Karpas-422 (cell line): ENCODE measurements around the gene CTNNBIP1. TPM values are rescaled to one million over a fixed set of nuclear protein-coding genes. Genes with fewer than 3 reads are reported as not detected.
A peak's percentile ranks its signal among the peaks of the same experiment; 100 is the strongest.

Source experiments
- DNase-seq: peaks from one replicate; pipeline ENCODE4 v3.0.0-alpha.2; 2015
- H2AFZ ChIP-seq: fragments of 200-600 bp; sonication (generic); 2 replicates; pipeline ENCODE4 v1.6.1; 2014; ENCODE audit warnings: antibody characterized with exemption, low read length, mixed read lengths
- H3K27ac ChIP-seq: fragments of 200-600 bp; sonication (generic); 2 replicates; pipeline ENCODE4 v1.5.1; 2014; ENCODE audit warnings: mild to moderate bottlenecking, low read length, moderate library complexity
- H3K27me3 ChIP-seq: fragments of 200-600 bp; sonication (generic); 2 replicates; pipeline ENCODE4 v1.6.1; 2014; ENCODE audit warnings: low read length, mixed read lengths
- H3K36me3 ChIP-seq: fragments of 200-600 bp; sonication (generic); 2 replicates; pipeline ENCODE4 v1.6.1; 2014; ENCODE audit warnings: low read length, mixed read lengths; ENCODE audit not compliant: insufficient read depth
- H3K4me1 ChIP-seq: fragments of 200-600 bp; sonication (generic); 2 replicates; pipeline ENCODE4 v1.6.1; 2014; ENCODE audit warnings: mild to moderate bottlenecking, low read length, mixed read lengths
- H3K4me2 ChIP-seq: fragments of 200-600 bp; sonication (generic); 2 replicates; pipeline ENCODE4 v1.6.1; 2014; ENCODE audit warnings: low read length, low read depth, mild to moderate bottlenecking; ENCODE audit not compliant: poor library complexity, severe bottlenecking
- H3K4me3 ChIP-seq: fragments of 200-600 bp; sonication (generic); 2 replicates; pipeline ENCODE4 v1.5.1; 2014; ENCODE audit warnings: mild to moderate bottlenecking, antibody characterized with exemption, low read length, mixed read lengths
- H3K79me2 ChIP-seq: fragments of 200-600 bp; sonication (generic); 2 replicates; pipeline ENCODE4 v1.6.1; 2014; ENCODE audit warnings: mild to moderate bottlenecking, low read length, mixed read lengths
- H3K9ac ChIP-seq: fragments of 200-600 bp; sonication (generic); 2 replicates; pipeline ENCODE4 v1.6.0; 2014; ENCODE audit warnings: low read length
- H3K9me2 ChIP-seq: fragments of 200-600 bp; sonication (generic), shearing (Covaris generic); replicated peaks from 2 replicates; pipeline ENCODE4 v1.6.0; 2014; ENCODE audit warnings: mild to moderate bottlenecking, low read length, moderate library complexity; ENCODE audit not compliant: insufficient read depth
- H3K9me3 ChIP-seq: fragments of 300-700, 200-600 bp; sonication (generic); 2 replicates; pipeline ENCODE4 v1.6.1; 2014; ENCODE audit warnings: low read length, mixed read lengths
- H4K20me1 ChIP-seq: fragments of 200-600 bp; sonication (generic); 2 replicates; pipeline ENCODE4 v1.6.1; 2014; ENCODE audit warnings: mild to moderate bottlenecking, antibody characterized with exemption, low read length, low read depth; ENCODE audit not compliant: insufficient read depth
- total RNA-seq: library from RNA; depleted of rRNA; stranded (reverse); fragments of >200 nt; shearing (Covaris generic); gene quantifications from 2 replicates; pipeline ENCODE4 v1.2.3, GENCODE V29; 2014; ENCODE audit warnings: low replicate concordance

The CTNNBIP1 gene
- total RNA-seq, 1 experiment from 2014 or later: 4.2 TPM

- peaks cover 8% of the 10 kb centered on the region for H3K9me3 ChIP-seq
- no peak overlapping the region for H3K4me2 ChIP-seq
- H3K27me3 ChIP-seq: no peaks in the 10 kb centered on the region
- H3K27ac ChIP-seq: no peak overlapping the region
- no peaks in the 10 kb centered on the region for H4K20me1 ChIP-seq
- no peaks in the 10 kb centered on the region for H3K79me2 ChIP-seq
- no peaks in the 10 kb centered on the region for H3K9me2 ChIP-seq
- DNase-seq: no peak
- H2AFZ ChIP-seq: no peak overlapping the region
- H3K9ac ChIP-seq: no peak overlapping the region
- H3K4me1 ChIP-seq: peaks cover 43% of the 10 kb centered on the region
- H3K36me3 ChIP-seq: 0 out of 2 replicates have a peak, but pooled peaks cover 5% of the 10 kb centered on the region
- no peak overlapping the region for H3K4me3 ChIP-seq
Observed at GRCh38 chr1:9852410-9853248, 57.4 kb downstream of the CTNNBIP1 start.

DNA sequence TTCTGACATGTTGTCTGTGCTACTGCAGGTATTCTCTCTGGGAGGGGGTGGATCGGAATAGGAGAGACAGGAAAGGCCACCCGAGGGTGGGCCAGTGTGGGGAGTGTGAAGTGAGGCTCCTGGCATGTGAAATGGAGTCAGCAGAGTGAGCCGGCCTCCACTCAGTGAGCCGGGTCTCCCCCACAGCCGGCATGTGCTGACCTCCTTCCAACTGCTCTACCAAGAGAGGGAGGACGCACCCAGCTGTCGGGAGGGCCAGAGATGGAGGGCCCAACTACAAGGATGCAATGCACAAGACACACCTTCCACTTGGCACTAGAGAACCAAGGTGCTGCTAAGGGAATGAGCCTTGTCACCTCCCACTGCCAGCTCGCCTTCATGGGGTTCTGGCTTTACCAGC lies 58.1 kb downstream of the CTNNBIP1 start:
- H3K4me2 ChIP-seq: peak overlapping the region; percentile 31
- no peaks in the 10 kb centered on the region for H4K20me1 ChIP-seq
- H3K9ac ChIP-seq: no peak overlapping the region
- peaks cover 8% of the 10 kb centered on the region for H3K9me3 ChIP-seq
- H3K27me3 ChIP-seq: no peaks in the 10 kb centered on the region
- 0 out of 2 replicates have a peak, but pooled peaks cover 5% of the 10 kb centered on the region for H3K36me3 ChIP-seq
- no peak for DNase-seq
- H3K27ac ChIP-seq: peak overlapping the region; percentile 21; the same call in 1 of the 2 replicates
- no peaks in the 10 kb centered on the region for H3K79me2 ChIP-seq
- no peaks in the 10 kb centered on the region for H3K9me2 ChIP-seq
- no peak overlapping the region for H3K4me3 ChIP-seq
- peaks cover 47% of the 10 kb centered on the region for H3K4me1 ChIP-seq
- no peak overlapping the region for H2AFZ ChIP-seq

DNA sequence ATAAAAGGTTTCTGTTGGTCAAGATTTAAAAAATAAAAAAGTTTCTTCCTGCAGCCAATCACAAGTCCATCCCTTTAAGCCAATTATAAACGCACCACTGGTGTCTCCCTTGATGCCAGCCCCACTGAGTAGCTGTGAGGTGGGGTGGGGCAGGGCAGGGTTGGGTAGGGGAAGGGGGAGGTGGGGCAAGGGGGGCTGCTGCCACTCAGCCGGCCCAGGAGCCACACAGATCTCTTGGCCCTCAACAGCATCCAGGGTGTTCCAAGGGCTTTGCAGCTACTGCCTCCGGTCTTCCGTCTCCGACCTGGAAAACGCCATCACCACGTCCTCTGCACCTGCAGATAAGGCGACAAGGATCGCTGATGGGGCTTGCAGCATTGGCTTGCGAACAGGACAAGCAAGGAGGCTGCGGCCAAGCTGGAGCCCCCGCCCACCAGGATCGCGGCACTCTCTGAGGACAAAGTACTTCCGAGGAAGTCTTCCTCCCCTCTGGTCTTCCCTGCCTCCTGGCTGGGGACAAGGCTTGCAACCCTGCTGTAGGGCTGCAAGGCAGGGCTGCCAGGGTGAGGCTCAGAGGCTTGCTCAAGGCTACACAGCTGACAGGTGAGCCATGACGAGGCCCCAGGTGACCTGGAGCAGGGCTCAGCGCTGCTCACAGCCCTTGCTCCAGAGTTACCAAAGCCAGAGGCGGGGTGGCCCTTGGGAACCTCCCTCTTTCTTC lies 59.5 kb downstream of the CTNNBIP1 start:
- Histone ChIP-seq H3K4me3 (peak overlapping the region; percentile 57), H3K79me2 (no peaks in the 10 kb centered on the region), H4K20me1 (no peaks in the 10 kb centered on the region), H3K9me3 (peaks cover 8% of the 10 kb centered on the region), H3K4me2 (peak overlapping the region; percentile 76), H3K9me2 (no peaks in the 10 kb centered on the region), H3K4me1 (peaks cover 47% of the 10 kb centered on the region), H3K27ac (peak overlapping the region; percentile 94), H3K9ac (peak overlapping the region; percentile 66), H3K27me3 (no peaks in the 10 kb centered on the region), H3K36me3 (0 out of 2 replicates have a peak, but pooled peaks cover 5% of the 10 kb centered on the region), H2AFZ (peak overlapping the region; percentile 45; the same call in 1 of the 2 replicates)
- no peak for DNase-seq

- H3K36me3 ChIP-seq: 0 out of 2 replicates have a peak, but pooled peaks cover 5% of the 10 kb centered on the region
- H3K9me2 ChIP-seq: no peaks in the 10 kb centered on the region
- peak overlapping the region; percentile 76 for H3K4me2 ChIP-seq
- H3K4me3 ChIP-seq: peak overlapping the region; percentile 39; the same call in 1 of the 2 replicates
- H3K27ac ChIP-seq: peak overlapping the region; percentile 94
- H3K9ac ChIP-seq: peak overlapping the region; percentile 66
- peak overlapping the region; percentile 73; the same call in 1 of the 2 replicates for H2AFZ ChIP-seq
- peaks cover 8% of the 10 kb centered on the region for H3K9me3 ChIP-seq
- no peaks in the 10 kb centered on the region for H4K20me1 ChIP-seq
- no peaks in the 10 kb centered on the region for H3K27me3 ChIP-seq
- no peaks in the 10 kb centered on the region for H3K79me2 ChIP-seq
- peaks cover 47% of the 10 kb centered on the region for H3K4me1 ChIP-seq
- DNase-seq: peak; percentile 95
Observed at GRCh38 chr1:9849691-9850441, 60.2 kb downstream of the CTNNBIP1 start.

DNA sequence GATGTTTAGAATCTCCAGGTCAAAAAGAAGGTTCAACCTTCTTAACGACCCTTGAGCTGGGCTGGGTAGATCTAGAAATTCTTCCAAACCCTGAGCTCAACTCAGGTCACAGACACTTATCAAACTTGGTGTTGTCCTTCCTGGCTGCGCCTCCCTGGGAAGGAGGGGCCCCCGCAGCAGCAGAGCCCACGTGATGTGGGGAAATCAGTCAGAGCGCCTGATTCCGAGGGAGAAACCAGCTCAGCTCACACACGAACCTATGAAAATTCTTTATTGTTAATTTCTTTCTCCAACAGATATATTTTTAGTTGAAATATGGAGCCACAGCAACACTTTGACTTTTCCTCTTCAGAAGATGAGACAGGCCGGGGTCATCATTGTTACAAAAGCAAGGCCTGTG lies 62.0 kb downstream of the CTNNBIP1 start:
- no peaks in the 10 kb centered on the region for H3K9me2 ChIP-seq
- peaks cover under 1% of the 10 kb centered on the region; the same call in 1 of the 2 replicates for H3K9me3 ChIP-seq
- H3K27ac ChIP-seq: no peak overlapping the region; the same call in 1 of the 2 replicates
- 0 out of 2 replicates have a peak, but pooled peaks cover under 1% of the 10 kb centered on the region for H3K36me3 ChIP-seq
- H2AFZ ChIP-seq: no peak overlapping the region
- no peak overlapping the region for H3K9ac ChIP-seq
- peaks cover 47% of the 10 kb centered on the region for H3K4me1 ChIP-seq
- no peaks in the 10 kb centered on the region for H4K20me1 ChIP-seq
- DNase-seq: no peak
- no peaks in the 10 kb centered on the region for H3K27me3 ChIP-seq
- no peak overlapping the region for H3K4me2 ChIP-seq
- no peaks in the 10 kb centered on the region for H3K79me2 ChIP-seq
- no peak overlapping the region for H3K4me3 ChIP-seq

DNA sequence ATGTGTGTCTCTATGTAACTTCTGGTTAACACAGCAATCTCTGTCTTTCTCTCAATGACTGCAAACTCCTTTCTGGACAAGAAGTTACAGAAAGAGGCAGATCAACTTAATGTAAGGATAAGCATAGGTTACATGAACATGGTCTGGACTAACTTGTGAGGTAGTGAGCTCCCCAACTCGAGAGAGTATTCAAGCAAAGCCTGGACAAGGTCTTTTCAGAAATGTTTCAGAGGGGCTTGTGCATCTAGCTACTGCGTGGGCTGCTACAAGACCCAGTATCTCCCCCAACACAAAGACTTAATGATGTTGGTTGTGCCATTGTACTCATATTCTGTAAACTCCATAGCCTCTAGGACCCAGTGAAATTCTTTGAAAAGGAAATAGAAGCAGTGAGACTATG lies 62.8 kb downstream of the CTNNBIP1 start:
- no peak overlapping the region for H3K4me3 ChIP-seq
- H2AFZ ChIP-seq: no peak overlapping the region
- H3K9me3 ChIP-seq: no peaks in the 10 kb centered on the region
- no peaks in the 10 kb centered on the region for H3K79me2 ChIP-seq
- H3K27me3 ChIP-seq: no peaks in the 10 kb centered on the region
- peaks cover 47% of the 10 kb centered on the region for H3K4me1 ChIP-seq
- no peak overlapping the region for H3K4me2 ChIP-seq
- H3K27ac ChIP-seq: no peak overlapping the region
- no peaks in the 10 kb centered on the region for H3K9me2 ChIP-seq
- H4K20me1 ChIP-seq: no peaks in the 10 kb centered on the region
- no peaks in the 10 kb centered on the region for H3K36me3 ChIP-seq
- H3K9ac ChIP-seq: no peak overlapping the region
- DNase-seq: no peak

DNA sequence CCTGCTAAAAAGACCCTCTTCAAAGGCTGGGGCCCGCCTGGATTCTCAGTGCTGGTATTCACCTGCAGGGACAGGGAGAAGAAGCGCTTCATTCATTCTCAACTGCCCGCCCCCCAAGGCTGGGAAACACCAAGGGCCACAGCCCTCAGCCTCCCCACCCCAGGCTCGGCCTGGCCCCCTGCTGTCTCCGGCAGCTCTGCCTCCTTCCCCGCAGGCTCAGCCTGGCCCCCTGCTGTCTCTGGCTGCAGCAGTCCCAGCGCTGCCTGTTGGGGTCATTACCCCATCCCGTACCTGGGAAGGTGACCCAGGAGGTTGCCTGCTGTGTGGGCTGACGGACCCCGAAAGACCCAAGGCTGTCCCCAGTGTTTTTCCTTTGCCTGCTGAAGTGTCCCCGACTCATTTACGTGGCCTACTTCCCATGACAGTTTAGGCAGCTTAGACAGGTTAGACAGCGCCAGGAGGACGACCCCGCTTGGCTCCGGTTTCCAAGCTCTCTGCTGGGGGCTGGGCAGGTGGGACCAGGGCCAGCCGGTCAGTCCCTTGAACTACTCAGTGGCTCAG lies 63.4 kb downstream of the CTNNBIP1 start:
- no peak overlapping the region for H2AFZ ChIP-seq
- no peak overlapping the region for H3K27ac ChIP-seq
- H3K4me3 ChIP-seq: no peak overlapping the region
- DNase-seq: no peak
- H3K79me2 ChIP-seq: no peaks in the 10 kb centered on the region
- H3K36me3 ChIP-seq: no peaks in the 10 kb centered on the region
- no peak overlapping the region for H3K4me2 ChIP-seq
- peaks cover 45% of the 10 kb centered on the region for H3K4me1 ChIP-seq
- no peaks in the 10 kb centered on the region for H4K20me1 ChIP-seq
- no peaks in the 10 kb centered on the region for H3K9me3 ChIP-seq
- H3K9me2 ChIP-seq: no peaks in the 10 kb centered on the region
- no peak overlapping the region for H3K9ac ChIP-seq
- H3K27me3 ChIP-seq: no peaks in the 10 kb centered on the region
